ENCODE measurements around the gene FAM184B. TPM values are rescaled to one million over a fixed set of nuclear protein-coding genes. Genes with fewer than 3 reads are reported as not detected.
"Not testable (repeated sequence)": the region's sequence is repeated elsewhere in the genome, so short reads cannot be mapped to it uniquely, and the experiment has no call there.

FAM184B gene
- polyA plus RNA-seq, 12 donors = 1.8 to 8.3 (median 5.1) TPM; not detected in 2

DNA sequence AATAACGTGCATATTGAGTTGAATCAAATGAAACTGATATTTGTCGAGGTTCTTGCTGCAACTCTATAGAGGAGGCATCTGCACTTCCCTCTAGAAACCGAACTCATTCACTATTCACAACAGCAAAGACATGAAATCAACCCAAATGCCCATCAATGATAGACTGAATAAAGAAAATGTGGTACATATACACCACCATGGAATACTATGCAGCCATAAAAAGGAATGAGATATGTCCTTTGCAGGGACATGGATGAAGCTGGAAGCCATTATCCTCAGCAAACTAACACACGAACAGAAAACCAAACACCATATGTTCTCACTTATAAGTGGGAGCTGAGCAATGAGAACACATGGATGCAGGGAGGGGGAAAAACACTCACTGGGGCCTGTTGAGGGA lies 96.8 kb downstream of the FAM184B start:
- DNase-seq = not testable (repeated sequence)

GRCh38 chr4:17682222-17682566 lies 99.2 kb downstream of the FAM184B start:
- no peak for DNase-seq

DNA sequence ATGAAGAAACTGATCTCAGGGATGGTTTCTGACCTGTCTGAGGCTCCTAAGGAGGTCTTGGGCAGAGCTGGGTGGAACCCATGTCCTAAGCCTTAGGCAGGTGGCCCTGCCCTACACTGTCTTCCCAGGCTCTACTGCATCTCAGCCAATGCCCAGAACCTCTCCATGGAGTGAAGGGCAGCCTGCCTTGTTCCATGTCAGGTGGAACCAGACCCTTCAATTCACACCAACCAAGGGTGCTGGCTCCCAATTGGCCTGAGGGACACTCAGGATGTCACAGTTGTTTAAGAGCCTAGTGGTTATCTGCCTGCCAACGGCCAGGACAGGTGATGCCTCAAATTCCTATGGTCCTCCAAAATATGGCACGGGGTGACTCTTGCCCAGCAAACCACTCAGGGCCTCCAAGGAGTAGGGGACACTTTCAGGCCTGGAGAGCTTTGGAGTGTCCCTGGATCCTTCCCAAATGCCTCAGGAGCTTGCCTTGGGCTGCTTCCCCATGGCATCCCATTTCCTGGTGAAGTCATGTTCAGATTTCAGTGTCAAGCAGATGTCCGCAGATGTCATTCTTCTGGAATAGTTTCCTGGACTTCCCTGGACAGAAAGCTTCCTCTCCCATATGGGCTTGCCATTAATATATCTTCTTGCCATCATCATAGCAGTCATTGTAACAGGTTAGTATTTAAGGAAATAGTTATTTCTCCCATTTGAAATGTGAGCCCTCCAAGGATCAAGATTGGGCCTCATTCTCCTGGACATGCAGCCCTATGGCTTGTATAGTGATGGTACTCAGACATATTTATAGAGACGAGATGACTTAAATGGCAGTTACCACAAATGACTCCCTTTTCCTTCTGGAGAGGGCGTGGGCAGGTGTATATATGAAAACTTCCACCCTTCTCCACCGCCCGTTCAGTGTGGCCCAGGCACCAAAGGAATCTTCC lies 99.9 kb downstream of the FAM184B start:
- no peak for DNase-seq

GRCh38 chr4:17680559-17681280 lies 100.7 kb downstream of the FAM184B start:
- DNase-seq = no peak

- DNase-seq = no peak
Observed at GRCh38 chr4:17670423-17670822, 111.0 kb downstream of the FAM184B start.

DNA sequence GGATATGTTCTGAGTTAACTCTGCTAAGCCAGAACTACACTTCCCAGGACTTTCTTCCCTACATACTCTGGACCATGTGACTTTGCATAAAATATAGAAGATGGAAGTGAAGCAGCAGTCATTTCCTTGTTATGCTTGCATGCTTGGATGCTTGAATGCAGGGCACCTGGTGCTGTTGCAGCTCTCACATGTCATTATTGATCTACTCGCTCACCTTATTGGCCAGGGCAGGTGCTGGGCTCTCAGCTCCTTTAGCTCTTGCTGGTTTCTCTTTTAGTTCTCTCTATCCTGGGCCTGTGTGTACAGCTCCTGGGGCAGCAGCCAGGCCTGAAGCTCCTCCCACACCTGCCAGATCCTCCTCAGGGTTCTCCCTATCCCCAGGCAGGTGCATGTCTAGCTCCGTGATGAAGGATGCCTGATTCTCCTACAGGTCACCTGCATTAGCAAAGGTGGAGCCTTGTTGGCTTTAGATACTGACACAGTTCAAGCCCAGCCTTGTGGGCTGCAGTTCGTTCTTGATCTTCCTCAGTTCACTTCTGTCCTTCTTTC lies 113.7 kb downstream of the FAM184B start:
- no peak for DNase-seq

GRCh38 chr4:17667253-17667652 lies 114.2 kb downstream of the FAM184B start:
- no peak for DNase-seq

DNA sequence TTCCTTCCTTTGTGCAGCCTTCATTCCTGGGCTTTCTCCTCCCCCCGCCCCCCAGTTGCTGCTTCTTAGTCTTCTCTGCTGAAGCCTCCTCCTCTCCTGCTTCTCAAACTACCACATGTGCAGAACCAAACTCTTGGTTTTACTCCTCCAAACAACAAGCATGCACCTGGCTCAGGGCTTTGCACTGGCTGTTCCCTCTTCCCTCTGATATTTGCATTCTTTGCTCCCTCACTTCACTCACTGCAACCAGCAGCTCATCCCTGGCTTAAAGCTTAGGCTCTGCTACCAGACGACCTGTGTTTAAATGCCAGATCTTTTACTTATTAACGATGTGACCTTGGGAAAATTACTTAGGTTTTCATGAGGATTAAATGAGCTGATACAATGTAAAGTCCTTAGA lies 115.6 kb downstream of the FAM184B start:
- no peak for DNase-seq

- no peak for DNase-seq
Observed at GRCh38 chr4:17665346-17665745, 116.1 kb downstream of the FAM184B start.

DNA sequence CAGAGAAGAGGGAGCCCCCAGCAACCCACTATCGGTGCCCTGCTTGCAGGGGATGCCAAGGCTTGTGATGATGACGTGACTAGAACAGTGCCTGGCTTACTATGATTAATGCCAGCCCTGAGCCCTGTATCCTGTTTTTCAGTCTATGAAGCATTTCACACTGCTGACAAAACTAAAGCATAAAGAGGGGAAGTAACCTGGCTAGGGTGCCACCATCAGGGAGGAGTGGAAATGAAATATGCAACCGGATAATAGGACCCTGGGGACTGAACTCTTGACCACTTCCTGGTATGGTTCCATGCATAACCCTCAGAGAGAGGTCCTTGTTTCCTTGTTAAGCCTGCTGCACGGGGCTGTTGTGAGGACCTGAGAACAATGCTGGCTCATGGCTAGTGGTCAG lies 116.7 kb downstream of the FAM184B start:
- DNase-seq = no peak

GRCh38 chr4:17662694-17663093 lies 118.7 kb downstream of the FAM184B start:
- DNase-seq = no peak

DNA sequence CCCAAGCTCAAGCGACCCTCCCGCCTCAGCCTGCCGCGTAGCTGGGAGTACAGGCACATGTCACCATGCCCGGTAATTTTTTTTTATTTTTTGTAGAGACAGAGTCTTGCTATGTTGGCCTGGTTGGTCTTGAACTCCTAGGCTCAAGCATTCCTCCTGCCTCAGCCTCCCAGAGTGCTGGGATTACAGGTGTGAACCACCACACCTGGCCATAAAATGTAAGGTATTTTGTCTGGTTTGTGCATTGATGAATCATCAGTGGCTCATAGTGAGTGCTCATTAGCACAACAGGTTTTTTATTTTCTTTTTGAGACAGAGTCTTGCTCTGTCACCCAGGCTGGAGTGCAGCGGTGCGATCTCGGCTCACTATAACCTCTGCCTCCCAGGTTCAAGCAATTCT lies 122.2 kb downstream of the FAM184B start:
- DNase-seq = not testable (repeated sequence)

- no peak for DNase-seq
Observed at GRCh38 chr4:17657849-17658248, 123.6 kb downstream of the FAM184B start.

DNA sequence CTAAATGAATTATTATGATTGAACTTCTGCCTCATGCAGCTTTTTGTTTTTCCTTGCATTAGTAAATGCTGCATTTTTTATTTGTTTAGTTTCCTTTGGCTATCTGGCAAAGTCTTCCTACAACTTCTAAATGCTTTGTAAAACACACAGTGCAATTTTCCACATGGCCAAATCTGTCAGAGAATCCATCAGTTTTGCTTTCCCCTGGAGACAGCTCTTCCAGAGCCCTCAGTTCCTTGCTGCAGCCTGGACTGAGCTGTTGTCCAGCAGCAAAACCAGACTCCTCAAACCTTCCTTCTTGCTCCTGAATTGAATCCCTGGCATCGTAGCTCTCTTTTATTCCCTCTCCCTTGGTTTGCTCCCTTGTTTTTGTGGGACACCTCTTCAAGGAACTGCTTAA lies 124.3 kb downstream of the FAM184B start:
- DNase-seq = no peak

GRCh38 chr4:17654701-17655100 lies 126.7 kb downstream of the FAM184B start:
- DNase-seq = no peak

DNA sequence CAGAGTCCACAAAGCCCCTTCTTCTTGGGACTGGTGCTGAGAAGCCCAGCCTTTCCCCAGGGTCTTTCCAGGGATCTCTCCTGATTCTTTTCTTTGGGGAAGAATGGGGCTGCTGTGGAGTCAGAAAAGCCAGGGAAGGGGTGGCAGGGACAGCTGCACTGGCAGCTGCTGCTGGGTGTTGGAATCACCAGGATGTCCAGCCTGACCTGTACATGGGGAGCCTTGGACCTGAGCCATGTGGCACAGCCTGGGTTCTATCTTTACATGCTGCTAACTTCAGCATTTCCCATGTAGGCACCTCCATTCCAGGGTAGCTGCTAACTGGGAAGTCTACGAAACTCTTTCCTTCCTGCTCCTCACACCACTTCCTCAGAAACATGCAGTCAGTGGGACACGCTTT lies 131.0 kb downstream of the FAM184B start:
- DNase-seq = no peak

GRCh38 chr4:17647927-17648326 lies 133.5 kb downstream of the FAM184B start:
- no peak for DNase-seq

- no peak for DNase-seq
Observed at GRCh38 chr4:17647176-17647806, 134.1 kb downstream of the FAM184B start.

DNA sequence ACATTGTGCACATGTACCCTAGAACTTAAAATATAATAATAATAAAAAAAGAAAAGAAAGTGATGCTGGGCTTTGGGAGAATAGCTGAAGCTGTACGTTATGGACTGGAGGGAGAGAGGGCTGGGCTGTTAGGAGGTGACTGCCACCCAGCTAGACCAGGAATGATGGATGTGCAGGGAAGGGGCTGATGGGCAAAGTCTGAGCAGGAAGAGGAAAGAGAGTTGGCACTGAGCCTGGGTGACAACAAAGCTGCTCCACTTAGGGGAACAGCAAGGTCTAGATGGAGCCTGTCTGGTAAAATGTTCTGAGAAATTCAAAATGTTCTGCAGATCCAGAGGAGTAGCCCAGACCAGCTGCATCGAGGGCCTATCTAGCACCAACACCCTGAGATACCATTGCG lies 134.7 kb downstream of the FAM184B start:
- no peak for DNase-seq

DNA sequence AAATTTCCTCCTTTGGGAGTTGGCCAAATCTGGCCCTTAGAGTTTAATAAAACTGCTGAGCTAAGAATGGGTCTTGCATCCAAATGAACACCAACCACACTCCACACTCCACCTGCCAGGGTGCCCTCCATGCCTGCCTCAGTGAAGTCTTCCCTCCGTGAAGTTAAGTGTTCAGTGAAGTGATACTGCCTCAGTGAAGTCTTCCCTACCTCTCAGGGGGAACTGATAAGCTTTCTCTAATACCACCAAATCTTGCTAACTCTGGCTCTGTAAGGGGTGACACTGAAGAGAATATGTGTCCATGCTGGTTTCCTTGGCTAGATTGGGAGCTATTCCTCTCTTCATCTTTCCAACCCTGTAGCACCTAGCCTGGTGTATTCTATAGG lies 139.0 kb downstream of the FAM184B start:
- DNase-seq = no peak

- DNase-seq = no peak
Observed at GRCh38 chr4:17639136-17639535, 142.3 kb downstream of the FAM184B start.

All from muscle of arm (tissue), 12 donors.